Mesenteric fat pad (tissue), 1 donor: ENCODE data around the gene DOC2A. TPM values are rescaled to one million over a fixed set of nuclear protein-coding genes. Genes with fewer than 3 reads are reported as not detected.
"Not testable (repeated sequence)": the region's sequence is repeated elsewhere in the genome, so short reads cannot be mapped to it uniquely, and the experiment has no call there.

Experiments used
- DNase-seq: peaks from one replicate; pipeline ENCODE4 v3.0.0-alpha.2; 2020; ENCODE audit warnings: low spot score
- total RNA-seq: library from RNA; stranded (reverse); fragmentation: NEBNext Ultra II Directional; extraction: Animal tissue kit (Norgen Biotek cat#: 25700); gene quantifications from one replicate; pipeline ENCODE4 v1.2.1, GENCODE V29; 2021
- donor health status: DM: yes; HTN: yes; CAD: no.

Gene DOC2A
- total RNA-seq, 1 donor from 2014 or later: 0.42 TPM

DNA sequence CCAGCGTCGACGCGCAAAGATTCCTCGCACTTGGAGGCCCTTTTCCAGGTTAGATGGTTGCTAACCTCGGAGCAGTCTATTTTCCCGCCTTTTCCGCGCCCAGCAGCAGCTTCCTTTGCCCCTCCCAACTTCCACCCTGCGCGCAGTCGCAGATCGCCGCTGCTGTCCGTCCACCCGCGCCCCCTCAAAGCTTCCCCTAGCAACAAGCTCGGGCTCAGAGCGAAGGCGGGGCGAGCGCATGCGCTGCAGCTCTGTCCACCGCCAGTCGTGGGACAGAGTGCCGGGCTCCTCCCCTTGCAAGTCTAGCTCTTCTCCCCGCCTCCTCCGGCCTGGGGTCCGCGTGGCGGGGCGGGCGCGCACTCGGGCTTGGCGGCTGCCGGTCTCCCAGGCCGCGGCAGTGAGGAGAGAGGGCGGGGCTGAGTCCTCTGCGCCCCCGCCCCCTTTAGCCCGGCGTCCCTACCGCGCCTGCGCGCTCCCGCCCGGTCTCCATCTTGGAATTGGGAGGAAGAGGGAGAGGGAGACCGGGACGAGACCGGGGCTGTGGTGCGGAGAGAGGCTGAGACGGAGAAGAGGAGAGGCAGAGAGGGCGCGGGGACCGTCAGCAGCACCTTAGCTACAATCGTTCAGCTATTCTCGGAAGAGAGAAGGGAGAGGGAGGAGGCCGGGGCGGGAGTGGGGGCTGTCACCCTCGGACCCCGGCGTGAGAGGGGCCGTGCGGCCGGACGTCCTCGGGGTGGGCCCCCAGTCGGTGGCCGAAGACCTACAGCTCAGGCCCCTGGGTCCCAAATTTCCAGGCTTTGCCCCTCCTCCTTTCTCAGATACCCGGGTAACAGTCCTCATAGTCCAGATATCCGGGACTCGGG is 37.2 kb downstream of the DOC2A start, which contains the start of gene TAOK2:
TAOK2 (plus strand) TSS at position 485 of the 863 bp plus-strand sequence. CDS start 3,905 bp downstream, outside the sequence.
- DNase-seq: peak; percentile 99

DNA sequence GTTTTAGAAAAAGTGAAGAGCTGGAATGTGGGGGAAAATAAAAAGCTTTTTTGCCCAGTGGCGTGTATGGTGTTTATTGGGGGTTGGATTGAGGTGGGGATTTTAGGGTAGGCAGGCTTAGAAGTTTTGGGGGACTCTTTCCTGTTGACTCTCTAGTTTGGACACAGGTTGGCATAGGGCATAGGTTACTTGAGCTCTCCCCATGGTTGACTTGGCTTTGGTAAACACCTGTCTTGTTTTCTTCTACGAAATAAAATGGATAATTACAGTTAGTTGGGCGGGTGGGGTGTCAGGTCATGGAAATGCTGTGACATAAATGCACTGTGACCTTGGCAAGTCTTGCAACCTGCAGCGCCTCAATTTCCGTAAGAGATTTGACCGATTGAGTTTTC is 37.8 kb downstream of the DOC2A start:
- no peak for DNase-seq

DNA sequence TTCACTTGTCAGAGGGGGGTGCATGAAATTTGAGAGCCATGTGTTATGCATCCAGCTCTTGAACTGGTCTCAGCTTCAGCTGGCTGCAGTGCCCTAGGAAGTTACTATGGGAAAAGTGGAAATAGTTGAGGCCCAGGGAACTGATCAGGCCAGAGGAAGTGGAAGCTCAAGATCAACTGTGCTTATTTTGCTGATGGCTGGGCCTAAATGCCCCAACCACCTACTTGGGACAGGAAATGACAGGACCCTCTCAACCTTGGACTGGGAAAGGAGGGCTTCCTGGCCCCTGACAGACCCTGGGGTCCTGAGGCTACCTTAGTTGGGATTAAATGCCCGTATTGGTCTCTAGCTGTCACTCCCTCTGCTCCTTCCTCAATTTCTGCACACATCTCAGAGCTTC is 38.3 kb downstream of the DOC2A start:
- peak; percentile 18 for DNase-seq

DNA sequence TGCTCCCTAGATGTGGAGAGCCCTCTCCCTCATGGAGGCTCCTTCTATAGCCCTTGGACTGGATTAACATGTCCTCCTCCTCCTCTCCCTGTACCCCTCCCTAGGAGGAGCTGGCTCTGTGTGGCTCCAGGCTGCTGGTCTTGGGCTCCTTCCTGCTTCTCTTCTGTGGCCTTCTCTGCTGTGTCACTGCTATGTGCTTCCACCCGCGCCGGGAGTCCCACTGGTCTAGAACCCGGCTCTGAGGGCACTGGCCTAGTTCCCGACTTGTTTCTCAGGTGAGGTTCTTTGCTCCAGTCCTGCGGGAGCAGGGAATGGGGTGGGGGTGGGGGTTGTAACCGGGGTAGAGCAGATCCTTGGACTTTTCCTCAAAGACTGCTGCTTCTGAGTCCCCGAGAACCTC is 39.5 kb downstream of the DOC2A start:
- DNase-seq: peak; percentile 37

DNA sequence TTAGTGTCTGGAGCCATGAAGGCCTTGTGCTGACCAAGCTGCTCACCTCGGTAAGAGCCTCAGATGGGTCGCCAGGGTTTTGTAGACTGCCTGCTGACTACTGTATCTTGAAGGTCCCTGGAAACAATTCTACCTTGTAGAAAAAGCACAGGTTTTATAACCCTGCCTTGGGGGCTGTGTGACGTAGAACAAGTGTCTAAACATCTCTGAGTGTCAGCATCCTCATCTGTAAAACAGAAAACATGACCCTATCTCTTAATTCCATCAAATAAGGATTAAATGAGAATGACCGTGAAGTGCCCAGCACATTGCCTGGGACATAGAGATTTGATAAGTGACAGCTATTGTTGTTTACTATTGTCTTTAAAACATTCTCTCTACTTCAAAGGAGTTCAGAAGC is 42.6 kb downstream of the DOC2A start:
- no peak for DNase-seq

DNA sequence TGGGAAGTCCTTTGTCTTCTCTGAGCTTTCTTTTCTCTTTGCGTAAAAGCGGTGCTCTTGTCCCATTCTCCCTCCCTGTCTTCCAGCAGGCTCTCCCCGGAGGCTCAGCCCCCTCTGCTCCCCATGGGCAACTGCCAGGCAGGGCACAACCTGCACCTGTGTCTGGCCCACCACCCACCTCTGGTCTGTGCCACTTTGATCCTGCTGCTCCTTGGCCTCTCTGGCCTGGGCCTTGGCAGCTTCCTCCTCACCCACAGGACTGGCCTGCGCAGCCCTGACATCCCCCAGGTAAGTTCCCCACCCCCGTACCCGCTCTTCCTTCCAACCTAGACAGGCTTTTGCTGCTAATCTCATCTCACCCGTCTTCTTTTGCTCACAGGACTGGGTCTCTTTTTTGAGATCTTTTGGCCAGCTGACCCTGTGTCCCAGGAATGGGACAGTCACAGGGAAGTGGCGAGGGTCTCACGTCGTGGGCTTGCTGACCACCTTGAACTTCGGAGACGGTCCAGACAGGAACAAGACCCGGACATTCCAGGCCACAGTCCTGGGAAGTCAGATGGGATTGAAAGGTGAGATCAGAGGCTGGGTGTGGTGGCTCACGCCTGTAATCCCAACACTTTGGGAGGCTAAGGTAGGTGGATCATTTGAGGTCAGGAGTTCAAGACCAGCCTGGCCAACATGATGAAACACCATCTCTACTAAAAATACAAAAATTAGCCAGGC is 47.6 kb downstream of the DOC2A start:
- DNase-seq: peak; percentile 82

DNA sequence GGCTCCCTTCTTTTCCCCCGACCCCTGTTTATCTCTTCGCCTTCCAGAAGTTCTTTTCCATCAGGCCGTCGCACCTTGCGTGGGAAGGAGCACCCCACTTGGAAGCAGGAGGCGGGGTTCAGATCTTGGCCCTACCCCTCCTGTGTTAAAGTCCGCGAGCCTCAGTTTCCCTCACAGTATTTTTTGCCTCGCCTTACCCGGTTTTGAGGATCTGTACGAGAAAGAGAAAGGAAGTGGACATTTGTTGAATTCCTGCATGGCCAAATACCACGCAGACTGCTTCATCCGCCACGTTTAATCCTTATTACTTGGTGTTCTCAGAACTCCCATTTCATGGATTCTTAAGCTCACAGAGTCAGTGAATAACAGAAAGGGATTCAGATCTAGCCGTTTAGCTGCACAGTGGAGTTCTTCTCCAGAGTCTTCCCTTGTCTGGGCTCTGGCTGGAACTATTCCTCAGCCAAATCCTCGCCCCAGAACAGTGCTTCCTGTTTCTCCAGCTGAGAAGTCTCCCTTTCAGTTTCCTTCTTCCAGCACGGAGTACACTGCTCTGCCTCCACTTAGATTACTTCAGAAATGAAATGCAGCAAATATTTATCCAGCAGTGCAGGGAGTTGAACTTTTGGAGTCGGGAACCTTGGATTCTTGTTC is 48.4 kb downstream of the DOC2A start:
- DNase-seq: no peak

DNA sequence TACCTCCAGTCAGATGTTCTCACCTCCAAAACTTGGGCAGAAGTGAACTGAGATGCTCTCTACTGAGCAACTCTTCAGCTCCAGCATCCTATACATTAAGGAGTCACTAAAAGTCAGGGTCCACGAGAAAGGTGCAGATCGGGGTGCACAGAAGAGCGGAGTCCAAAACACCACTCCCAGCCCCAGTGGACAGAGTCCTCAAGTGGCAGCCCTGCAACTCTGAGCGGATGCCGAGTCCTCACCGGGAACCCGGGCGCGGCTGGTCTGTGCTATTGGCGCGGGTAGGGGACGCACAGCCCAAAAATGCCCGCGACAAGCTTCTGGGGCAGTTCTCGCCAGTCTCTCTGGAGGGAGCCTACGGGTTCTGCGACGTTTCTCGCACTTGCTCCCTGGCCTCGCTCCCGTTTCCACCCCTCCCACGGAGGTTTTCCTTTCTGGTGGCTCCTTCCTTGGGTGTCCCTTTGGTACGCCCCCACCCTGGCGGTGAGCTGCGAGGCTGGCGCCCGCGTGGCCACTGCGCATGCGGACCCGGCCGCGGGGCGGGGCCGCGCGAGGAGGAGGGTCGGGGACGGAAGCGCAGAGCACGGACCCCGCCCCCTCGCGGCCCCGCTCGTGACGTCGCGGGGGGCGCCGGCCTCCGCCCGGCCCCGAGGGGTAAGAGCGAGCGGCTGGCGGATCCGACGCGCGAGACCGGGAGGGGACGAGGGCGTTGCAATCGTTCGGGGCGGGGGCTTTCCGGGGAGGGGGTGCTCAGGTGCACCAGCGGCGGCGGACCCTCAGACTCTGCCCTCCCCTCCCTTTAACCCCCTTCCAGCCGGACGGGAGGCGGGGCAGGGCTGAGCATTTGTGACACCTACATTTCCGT is 49.1 kb downstream of the DOC2A start, which contains the start of gene TMEM219:
TMEM219 (plus strand) TSS at position 601 of the 865 bp plus-strand sequence. CDS start 1,065 bp downstream, outside the sequence.
- DNase-seq: peak; percentile 98

DNA sequence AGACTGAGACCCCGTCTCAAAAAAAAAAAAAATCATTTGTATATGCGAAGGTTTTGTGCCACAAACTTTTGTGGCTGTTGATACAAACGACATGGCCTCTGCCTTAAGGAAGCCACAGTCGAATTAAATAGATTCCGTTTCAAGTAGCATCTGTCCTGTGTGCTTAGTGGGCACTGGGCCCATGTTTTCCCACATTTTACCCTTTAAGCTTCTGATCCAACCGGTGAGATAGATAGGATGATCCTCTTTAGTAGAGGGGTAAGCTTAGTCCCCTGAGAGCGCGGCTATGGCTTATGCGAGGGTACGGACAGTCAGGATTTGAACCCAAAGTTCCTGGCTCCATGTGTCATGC is 49.7 kb downstream of the DOC2A start:
- no peak for DNase-seq

DNA sequence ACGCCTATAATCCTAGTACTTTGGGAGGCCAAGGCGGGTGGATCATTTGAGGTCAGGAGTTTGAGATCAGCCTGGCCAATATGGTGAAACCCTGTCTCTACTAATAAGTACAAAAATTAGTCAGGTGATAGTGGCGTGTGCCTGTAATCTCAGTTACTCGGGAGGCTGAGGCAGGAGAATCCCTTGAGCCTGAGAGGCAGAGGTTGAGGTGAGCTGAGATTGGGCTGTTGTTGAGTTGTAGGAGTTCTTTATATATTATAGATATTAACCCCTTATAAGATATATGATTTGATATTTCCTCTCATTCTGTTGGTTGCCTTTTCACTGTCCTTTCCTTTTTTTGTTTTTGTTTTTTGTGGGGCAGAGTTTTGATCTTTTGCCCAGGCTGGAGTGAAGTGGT is 51.0 kb downstream of the DOC2A start:
- DNase-seq: not testable (repeated sequence)

DNA sequence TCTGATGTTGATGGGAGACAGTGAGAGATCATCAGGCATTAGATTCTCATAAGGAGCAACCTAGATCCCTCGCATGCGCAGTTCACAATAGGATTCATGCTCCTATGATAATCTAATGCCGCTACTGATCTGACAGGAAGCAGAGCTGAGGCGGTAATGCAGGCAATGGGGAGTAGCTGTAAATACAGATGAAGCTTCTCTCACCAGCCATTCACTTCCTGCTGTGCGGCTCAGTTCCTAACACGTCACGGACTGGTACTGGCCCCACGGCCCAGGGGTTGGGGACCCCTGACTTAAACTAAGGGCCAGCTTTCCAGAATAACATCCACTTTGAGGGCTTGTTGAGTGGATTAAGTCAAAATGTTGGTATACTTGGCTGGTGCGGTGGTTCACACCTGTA is 51.5 kb downstream of the DOC2A start:
- DNase-seq: peak; percentile 37

DNA sequence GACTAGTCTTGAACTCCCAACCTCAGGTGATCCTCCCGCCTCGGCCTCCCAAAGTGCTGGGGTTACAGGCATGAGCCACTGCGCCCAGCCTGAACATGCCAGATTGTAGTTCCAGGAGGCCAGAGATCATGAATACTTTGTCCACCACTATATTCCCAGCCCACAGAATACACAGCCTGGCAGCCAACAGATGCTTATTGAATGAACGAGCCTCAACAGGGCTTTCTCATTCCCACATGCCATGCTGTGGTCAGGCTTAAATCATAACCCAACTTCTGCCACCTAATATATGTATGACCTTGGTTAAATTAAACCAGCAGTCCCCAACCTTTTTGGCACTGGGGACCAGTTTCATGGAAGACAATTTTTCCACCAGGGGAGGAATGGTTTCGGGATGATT is 52.1 kb downstream of the DOC2A start:
- DNase-seq: peak; percentile 62

Other genes starting within 250 kb of the DOC2A start
- gene ZG16, start 232.8 kb downstream of the DOC2A start, total RNA-seq: not detected
- 4.8 TPM for gene KIF22, start 220.3 kb downstream of the DOC2A start, total RNA-seq
- 135 TPM for gene MAZ, start 204.5 kb downstream of the DOC2A start, total RNA-seq
- gene PRRT2, start 198.8 kb downstream of the DOC2A start, total RNA-seq: 1.5 TPM
- gene PAGR1, start 194.9 kb downstream of the DOC2A start, total RNA-seq: 11.1 TPM
- 150 TPM for gene MVP, start 190.6 kb downstream of the DOC2A start, total RNA-seq
- 117 TPM for gene CDIPT, start 147.8 kb downstream of the DOC2A start, total RNA-seq
- 1.1 TPM for gene SEZ6L2, start 111.5 kb downstream of the DOC2A start, total RNA-seq
- gene ASPHD1, start 110.5 kb downstream of the DOC2A start, total RNA-seq: 0.67 TPM
- gene KCTD13, start 84.8 kb downstream of the DOC2A start, total RNA-seq: 15.7 TPM
- 95.8 TPM for gene TMEM219, start 48.9 kb downstream of the DOC2A start, total RNA-seq
- gene TAOK2, start 37.2 kb downstream of the DOC2A start, total RNA-seq: 49.8 TPM
- gene HIRIP3, start 15.4 kb downstream of the DOC2A start, total RNA-seq: 11.0 TPM
- 45.4 TPM for gene INO80E, start 14.8 kb downstream of the DOC2A start, total RNA-seq
- gene C16orf92, start 12.2 kb upstream of the DOC2A start, total RNA-seq: not detected
- not detected for gene TLCD3B, start 20.2 kb upstream of the DOC2A start, total RNA-seq
- 1,236 TPM for gene ALDOA, start 54.7 kb upstream of the DOC2A start, total RNA-seq
- gene PPP4C, start 65.0 kb upstream of the DOC2A start, total RNA-seq: 81.1 TPM
- gene TBX6, start 80.9 kb upstream of the DOC2A start, total RNA-seq: 0.67 TPM
- 49.3 TPM for gene YPEL3, start 85.2 kb upstream of the DOC2A start, total RNA-seq
- gene GDPD3, start 102.5 kb upstream of the DOC2A start, total RNA-seq: 4.3 TPM
- 135 TPM for gene MAPK3, start 112.2 kb upstream of the DOC2A start, total RNA-seq
- 56.2 TPM for gene CORO1A, start 172.6 kb upstream of the DOC2A start, total RNA-seq
- 94.9 TPM for gene BOLA2B, start 182.6 kb upstream of the DOC2A start, total RNA-seq
- gene SLX1A, start 182.8 kb upstream of the DOC2A start, total RNA-seq: 25.2 TPM
- 9.4 TPM for gene SULT1A3, start 188.2 kb upstream of the DOC2A start, total RNA-seq
- 25.7 TPM for gene NPIPB13, start 237.5 kb upstream of the DOC2A start, total RNA-seq